Measurements from ENCODE around the gene CCNB1IP1. TPM values are rescaled to one million over a fixed set of nuclear protein-coding genes. Genes with fewer than 3 reads are reported as not detected.

The CCNB1IP1 gene
- total and polyA plus RNA-seq, 2 of the 8 experiments (the other 6 are each of a cell fraction or from before 2014, with no cell fraction given), result 173 to 277 TPM

GRCh38 chr14:20262642-20263128 is 70.4 kb downstream of the CCNB1IP1 start:
- H3K56ac ChIP-seq (replicated peaks; ENCODE audit: insufficient read length, low read depth, low read length), result no peak overlapping the region
- H3K9ac ChIP-seq (replicated peaks in 1 of 4; ENCODE audit: extremely low read depth in 1 of 4, low read depth in 3 of 4, low read length in 3 of 4), result no peak overlapping the region; a peak in 1 of 7 replicates
- CTCF ChIA-PET (ENCODE audit: partially characterized antibody), result no interaction called here
- H3K4ac ChIP-seq (replicated peaks; ENCODE audit: insufficient read length, low read depth, low read length), result no peak overlapping the region
- 41% methylated on average over 3 of the region's 3 CpGs; no CpG with 5 or more reads in 1 of the 2 experiments for WGBS, 2 experiments (ENCODE audit: extremely low coverage in 1 of 2, insufficient coverage in 1 of 2, insufficient read length in 1 of 2, insufficient replicate concordance in 2 of 2, low coverage in 1 of 2, low lambda C conversion rate in 2 of 2, missing lambda C conversion rate in 1 of 2)
- H4K91ac ChIP-seq (replicated peaks; ENCODE audit: insufficient read length, low read length), result no peak overlapping the region
- H4K8ac ChIP-seq (ENCODE audit: extremely low read depth, insufficient read depth, low read length), result no peak overlapping the region
- no peaks in the 10 kb centered on the region; a peak in 2 of 7 replicates for H3K4me1 ChIP-seq (replicated peaks in 1 of 4; ENCODE audit: control insufficient read depth in 3 of 4, insufficient read depth in 4 of 4, low read length in 3 of 4)
- H3K4me3 ChIP-seq (ENCODE audit: extremely low read depth in 1 of 4, insufficient read depth in 2 of 4, low read depth in 3 of 4, low read length in 4 of 4), result no peak overlapping the region
- no peak for FAIRE-seq
- H3K18ac ChIP-seq (ENCODE audit: extremely low read depth, low read length), result no peak overlapping the region
- no peaks in the 10 kb centered on the region for H3K36me3 ChIP-seq (ENCODE audit: control insufficient read depth in 2 of 4, insufficient read depth in 4 of 4, low read length in 3 of 4)
- no peaks in the 10 kb centered on the region for H3K79me1 ChIP-seq (ENCODE audit: low read depth, low read length)
- H3K4me2 ChIP-seq (ENCODE audit: insufficient read depth in 1 of 2, low read depth in 2 of 2, low read length in 2 of 2), result peak overlapping the region in 1 of 2 experiments; percentile 29; a peak in 3 of 4 replicates
- H2BK15ac ChIP-seq (ENCODE audit: low read length), result no peak overlapping the region
- no peaks in the 10 kb centered on the region for H3K79me2 ChIP-seq (ENCODE audit: control insufficient read depth in 1 of 2, insufficient read depth in 2 of 2, low read length in 2 of 2)
- no peaks in the 10 kb centered on the region for H3K23me2 ChIP-seq (ENCODE audit: low read depth, low read length)
- no peak overlapping the region for H3K27ac ChIP-seq (ENCODE audit: low read depth, low read length)
- TF ChIP-seq CEBPB (IDR thresholded peaks at IDR 0.05; ENCODE audit: low read depth, low read length) (0 out of 2 replicates have a peak, but pooled peaks have one; percentile 26), TCF12 (IDR thresholded peaks at IDR 0.05; ENCODE audit: low read depth, low read length) (no peak)
- H3K23ac ChIP-seq (ENCODE audit: insufficient read length), result no peak overlapping the region
- H2AK5ac ChIP-seq (ENCODE audit: low read depth, low read length), result no peak overlapping the region
- peaks cover 3 to 13% of the 10 kb centered on the region in 2 experiments; a peak in 1 of 4 replicates for H3K9me3 ChIP-seq (ENCODE audit: insufficient read depth in 2 of 2, low read depth in 1 of 2, low read length in 1 of 2)
- H2BK120ac ChIP-seq (replicated peaks; ENCODE audit: low read depth, low read length), result no peak overlapping the region
- no peak overlapping the region for H2BK5ac ChIP-seq (ENCODE audit: low read depth, low read length)
- H2BK12ac ChIP-seq (ENCODE audit: low read depth, low read length), result no peak overlapping the region
- no peak for DNase-seq (ENCODE audit: low read depth in 1 of 2, low spot score in 2 of 2)
- H4K20me1 ChIP-seq (replicated peaks in 1 of 2; ENCODE audit: control insufficient read depth in 1 of 2, insufficient read depth in 2 of 2, low read length in 2 of 2), result no peaks in the 10 kb centered on the region
- POLR2A ChIA-PET (ENCODE audit: partially characterized antibody), result no interaction called here
- H3K14ac ChIP-seq (ENCODE audit: insufficient read length), result no peak overlapping the region
- no peak overlapping the region for H4K5ac ChIP-seq (ENCODE audit: insufficient read length, low read depth, low read length)
- H2BK20ac ChIP-seq (ENCODE audit: low read length), result no peak overlapping the region
- no peak overlapping the region for H2AFZ ChIP-seq (ENCODE audit: low read length)
- no peaks in the 10 kb centered on the region for H3K27me3 ChIP-seq (replicated peaks in 1 of 4; ENCODE audit: control insufficient read depth in 3 of 4, extremely low read depth in 1 of 4, insufficient read depth in 3 of 4, low read length in 3 of 4)

Small RNA genes within 50 kb of the gene (small RNA-seq; reads per million reads assigned to genes)
- gene SNORA79B (ENCODE audit: insufficient read depth) (1.0 reads per million), gene SNORD126 (ENCODE audit: insufficient read depth) (348 reads per million, percentile 99 among the genes with 10 or more reads in this experiment)

Other genes with a start within 250 kb of the CCNB1IP1 start
- not detected in 2 replicates for gene OR4K17, start 222.5 kb downstream of the CCNB1IP1 start, total RNA-seq (2021; fragmentation: NEBNext Ultra II Directional; extraction: Animal tissue kit (Norgen Biotek cat#: 25700))
- gene OR4K17, start 222.5 kb downstream of the CCNB1IP1 start, polyA plus RNA-seq (2011; rRNA removed), result not detected in 2 replicates
- not detected in 2 replicates for gene OR4N5, start 194.5 kb downstream of the CCNB1IP1 start, total RNA-seq (2021; fragmentation: NEBNext Ultra II Directional; extraction: Animal tissue kit (Norgen Biotek cat#: 25700))
- not detected in 2 replicates for gene OR4N5, start 194.5 kb downstream of the CCNB1IP1 start, polyA plus RNA-seq (2011; rRNA removed)
- not detected in 2 replicates for gene OR11G2, start 142.4 kb downstream of the CCNB1IP1 start, total RNA-seq (2021; fragmentation: NEBNext Ultra II Directional; extraction: Animal tissue kit (Norgen Biotek cat#: 25700))
- not detected in 2 replicates for gene OR11G2, start 142.4 kb downstream of the CCNB1IP1 start, polyA plus RNA-seq (2011; rRNA removed)
- gene OR11H6, start 109.6 kb downstream of the CCNB1IP1 start, total RNA-seq (2021; fragmentation: NEBNext Ultra II Directional; extraction: Animal tissue kit (Norgen Biotek cat#: 25700)), result not detected in 2 replicates
- not detected in 2 replicates for gene OR11H6, start 109.6 kb downstream of the CCNB1IP1 start, polyA plus RNA-seq (2011; rRNA removed)
- not detected in 2 replicates for gene OR11H7, start 104.3 kb downstream of the CCNB1IP1 start, total RNA-seq (2021; fragmentation: NEBNext Ultra II Directional; extraction: Animal tissue kit (Norgen Biotek cat#: 25700))
- not detected in 2 replicates for gene OR11H7, start 104.3 kb downstream of the CCNB1IP1 start, polyA plus RNA-seq (2011; rRNA removed)
- gene OR11H4, start 94.0 kb downstream of the CCNB1IP1 start, total RNA-seq (2021; fragmentation: NEBNext Ultra II Directional; extraction: Animal tissue kit (Norgen Biotek cat#: 25700)), result not detected in 2 replicates
- not detected in 2 replicates for gene OR11H4, start 94.0 kb downstream of the CCNB1IP1 start, polyA plus RNA-seq (2011; rRNA removed)
- 18.0 and 20.7 TPM in 2 replicates for gene TTC5, start 27.3 kb downstream of the CCNB1IP1 start, total RNA-seq (2021; fragmentation: NEBNext Ultra II Directional; extraction: Animal tissue kit (Norgen Biotek cat#: 25700))
- gene TTC5, start 27.3 kb downstream of the CCNB1IP1 start, polyA plus RNA-seq (2011; rRNA removed), result 6.4 and 9.1 TPM in 2 replicates
- 41.7 and 42.9 TPM in 2 replicates for gene PARP2, start 10.4 kb upstream of the CCNB1IP1 start, total RNA-seq (2021; fragmentation: NEBNext Ultra II Directional; extraction: Animal tissue kit (Norgen Biotek cat#: 25700))
- gene PARP2, start 10.4 kb upstream of the CCNB1IP1 start, polyA plus RNA-seq (2011; rRNA removed), result 14.8 and 27.7 TPM in 2 replicates
- gene TEP1, start 80.2 kb upstream of the CCNB1IP1 start, total RNA-seq (2021; fragmentation: NEBNext Ultra II Directional; extraction: Animal tissue kit (Norgen Biotek cat#: 25700)), result 9.6 and 10.7 TPM in 2 replicates
- gene TEP1, start 80.2 kb upstream of the CCNB1IP1 start, polyA plus RNA-seq (2011; rRNA removed), result 6.9 and 8.7 TPM in 2 replicates
- 0.11 TPM in 1 of 2 replicates, not detected in the other for gene KLHL33, start 102.9 kb upstream of the CCNB1IP1 start, total RNA-seq (2021; fragmentation: NEBNext Ultra II Directional; extraction: Animal tissue kit (Norgen Biotek cat#: 25700))
- 0.17 and 0.20 TPM in 2 replicates for gene KLHL33, start 102.9 kb upstream of the CCNB1IP1 start, polyA plus RNA-seq (2011; rRNA removed)
- gene OSGEP, start 121.5 kb upstream of the CCNB1IP1 start, total RNA-seq (2021; fragmentation: NEBNext Ultra II Directional; extraction: Animal tissue kit (Norgen Biotek cat#: 25700)), result 34.4 and 42.3 TPM in 2 replicates
- gene OSGEP, start 121.5 kb upstream of the CCNB1IP1 start, polyA plus RNA-seq (2011; rRNA removed), result 78.6 and 89.5 TPM in 2 replicates
- gene APEX1, start 121.9 kb upstream of the CCNB1IP1 start, total RNA-seq (2021; fragmentation: NEBNext Ultra II Directional; extraction: Animal tissue kit (Norgen Biotek cat#: 25700)), result 384 and 404 TPM in 2 replicates
- gene APEX1, start 121.9 kb upstream of the CCNB1IP1 start, polyA plus RNA-seq (2011; rRNA removed), result 663 and 700 TPM in 2 replicates
- gene PIP4P1, start 128.2 kb upstream of the CCNB1IP1 start, total RNA-seq (2021; fragmentation: NEBNext Ultra II Directional; extraction: Animal tissue kit (Norgen Biotek cat#: 25700)), result 29.5 and 33.4 TPM in 2 replicates
- gene PIP4P1, start 128.2 kb upstream of the CCNB1IP1 start, polyA plus RNA-seq (2011; rRNA removed), result 60.0 and 67.7 TPM in 2 replicates
- gene PNP, start 136.1 kb upstream of the CCNB1IP1 start, total RNA-seq (2021; fragmentation: NEBNext Ultra II Directional; extraction: Animal tissue kit (Norgen Biotek cat#: 25700)), result 108 and 110 TPM in 2 replicates
- 97.6 and 130 TPM in 2 replicates for gene PNP, start 136.1 kb upstream of the CCNB1IP1 start, polyA plus RNA-seq (2011; rRNA removed)
- 0.67 TPM in 1 of 2 replicates, not detected in the other for gene RNASE10, start 172.3 kb upstream of the CCNB1IP1 start, total RNA-seq (2021; fragmentation: NEBNext Ultra II Directional; extraction: Animal tissue kit (Norgen Biotek cat#: 25700))
- gene RNASE10, start 172.3 kb upstream of the CCNB1IP1 start, polyA plus RNA-seq (2011; rRNA removed), result not detected in 2 replicates
- gene RNASE9, start 227.8 kb upstream of the CCNB1IP1 start, total RNA-seq (2021; fragmentation: NEBNext Ultra II Directional; extraction: Animal tissue kit (Norgen Biotek cat#: 25700)), result not detected in 2 replicates
- gene RNASE9, start 227.8 kb upstream of the CCNB1IP1 start, polyA plus RNA-seq (2011; rRNA removed), result 0.06 TPM in 2 replicates